Measurements from ENCODE around the gene MLLT3.

DNA sequence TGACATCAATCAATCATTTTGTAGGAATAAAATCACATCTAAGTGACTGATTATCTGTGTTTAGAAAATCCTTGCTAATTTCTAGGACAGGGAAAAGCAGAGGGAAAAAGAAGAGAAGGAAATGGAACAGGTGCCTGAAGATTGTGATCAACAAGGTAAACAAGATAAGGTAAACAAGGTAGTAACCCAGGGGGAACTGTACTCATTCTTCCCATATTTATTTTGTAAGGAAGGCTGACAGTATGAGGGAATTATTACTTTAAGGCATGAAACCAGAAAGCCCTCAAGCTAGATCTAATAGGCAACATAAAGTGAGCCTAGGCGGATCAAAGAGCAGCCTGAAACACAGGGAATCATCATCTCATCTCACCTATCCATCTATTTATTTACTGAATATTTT, 231.1 kb downstream of the MLLT3 start:
- TF ChIP-seq, protein P1, sequence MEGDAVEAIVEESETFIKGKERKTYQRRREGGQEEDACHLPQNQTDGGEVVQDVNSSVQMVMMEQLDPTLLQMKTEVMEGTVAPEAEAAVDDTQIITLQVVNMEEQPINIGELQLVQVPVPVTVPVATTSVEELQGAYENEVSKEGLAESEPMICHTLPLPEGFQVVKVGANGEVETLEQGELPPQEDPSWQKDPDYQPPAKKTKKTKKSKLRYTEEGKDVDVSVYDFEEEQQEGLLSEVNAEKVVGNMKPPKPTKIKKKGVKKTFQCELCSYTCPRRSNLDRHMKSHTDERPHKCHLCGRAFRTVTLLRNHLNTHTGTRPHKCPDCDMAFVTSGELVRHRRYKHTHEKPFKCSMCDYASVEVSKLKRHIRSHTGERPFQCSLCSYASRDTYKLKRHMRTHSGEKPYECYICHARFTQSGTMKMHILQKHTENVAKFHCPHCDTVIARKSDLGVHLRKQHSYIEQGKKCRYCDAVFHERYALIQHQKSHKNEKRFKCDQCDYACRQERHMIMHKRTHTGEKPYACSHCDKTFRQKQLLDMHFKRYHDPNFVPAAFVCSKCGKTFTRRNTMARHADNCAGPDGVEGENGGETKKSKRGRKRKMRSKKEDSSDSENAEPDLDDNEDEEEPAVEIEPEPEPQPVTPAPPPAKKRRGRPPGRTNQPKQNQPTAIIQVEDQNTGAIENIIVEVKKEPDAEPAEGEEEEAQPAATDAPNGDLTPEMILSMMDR (IDR thresholded peaks at IDR 0.05 in 4 of 5, conservative IDR thresholded peaks at IDR 0.05 in 1 of 5), result no peak
- TF ChIP-seq POLR2A (IDR thresholded peaks at IDR 0.05), result no peak
